ENCODE measurements around the gene NRG3.

The NRG3 gene

DNA sequence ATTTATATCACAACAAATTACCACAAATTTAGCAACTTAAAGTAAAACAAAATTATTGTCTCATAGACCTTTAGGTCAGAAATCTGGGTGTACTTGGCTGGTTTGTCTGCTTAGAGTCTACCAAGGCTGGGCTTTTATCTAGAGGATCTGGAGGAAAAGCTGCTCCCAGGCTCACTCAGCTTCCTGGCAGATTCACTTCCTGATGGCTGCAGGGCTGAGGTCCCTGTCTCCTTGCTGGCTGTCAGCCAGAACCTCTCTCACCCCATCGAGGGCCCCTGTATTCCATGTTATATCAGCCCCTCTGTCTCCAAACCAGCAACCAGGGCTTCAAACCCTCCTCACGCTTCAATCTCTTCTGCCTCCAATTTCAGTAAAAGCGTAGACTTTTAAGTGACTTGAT, 734.9 kb downstream of the NRG3 start:
- H3K4me3 ChIP-seq, result no peak overlapping the region
- H3K27ac ChIP-seq, result no peak overlapping the region
- no peak for DNase-seq (ENCODE audit: low spot score)
- TF ChIP-seq, protein P1, sequence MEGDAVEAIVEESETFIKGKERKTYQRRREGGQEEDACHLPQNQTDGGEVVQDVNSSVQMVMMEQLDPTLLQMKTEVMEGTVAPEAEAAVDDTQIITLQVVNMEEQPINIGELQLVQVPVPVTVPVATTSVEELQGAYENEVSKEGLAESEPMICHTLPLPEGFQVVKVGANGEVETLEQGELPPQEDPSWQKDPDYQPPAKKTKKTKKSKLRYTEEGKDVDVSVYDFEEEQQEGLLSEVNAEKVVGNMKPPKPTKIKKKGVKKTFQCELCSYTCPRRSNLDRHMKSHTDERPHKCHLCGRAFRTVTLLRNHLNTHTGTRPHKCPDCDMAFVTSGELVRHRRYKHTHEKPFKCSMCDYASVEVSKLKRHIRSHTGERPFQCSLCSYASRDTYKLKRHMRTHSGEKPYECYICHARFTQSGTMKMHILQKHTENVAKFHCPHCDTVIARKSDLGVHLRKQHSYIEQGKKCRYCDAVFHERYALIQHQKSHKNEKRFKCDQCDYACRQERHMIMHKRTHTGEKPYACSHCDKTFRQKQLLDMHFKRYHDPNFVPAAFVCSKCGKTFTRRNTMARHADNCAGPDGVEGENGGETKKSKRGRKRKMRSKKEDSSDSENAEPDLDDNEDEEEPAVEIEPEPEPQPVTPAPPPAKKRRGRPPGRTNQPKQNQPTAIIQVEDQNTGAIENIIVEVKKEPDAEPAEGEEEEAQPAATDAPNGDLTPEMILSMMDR (IDR thresholded peaks at IDR 0.05), result no peak

DNA sequence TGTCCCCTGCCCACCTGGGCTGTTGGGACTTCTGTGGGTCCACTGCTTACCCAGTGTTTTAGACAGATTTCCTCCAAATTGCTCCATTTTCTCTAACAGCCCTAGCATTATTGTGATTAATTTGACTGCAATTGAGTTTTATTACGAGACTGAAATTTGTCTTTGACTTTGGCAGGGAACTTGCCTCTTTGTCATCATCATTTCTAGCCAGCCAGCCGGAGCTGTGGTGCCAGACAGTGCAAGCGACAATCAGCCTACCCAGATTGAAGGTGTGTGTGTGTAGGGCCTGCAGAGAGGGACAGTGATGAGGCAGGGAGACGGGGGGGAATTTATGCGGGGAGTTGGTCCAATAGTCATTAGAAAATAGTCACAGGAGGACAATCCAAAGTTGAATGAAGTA, 743.0 kb downstream of the NRG3 start:
- TF ChIP-seq, protein P1 (IDR thresholded peaks at IDR 0.05), result no peak
- H3K27ac ChIP-seq, result no peak overlapping the region
- no peak overlapping the region for H3K4me3 ChIP-seq
- DNase-seq (ENCODE audit: low spot score), result no peak

DNA sequence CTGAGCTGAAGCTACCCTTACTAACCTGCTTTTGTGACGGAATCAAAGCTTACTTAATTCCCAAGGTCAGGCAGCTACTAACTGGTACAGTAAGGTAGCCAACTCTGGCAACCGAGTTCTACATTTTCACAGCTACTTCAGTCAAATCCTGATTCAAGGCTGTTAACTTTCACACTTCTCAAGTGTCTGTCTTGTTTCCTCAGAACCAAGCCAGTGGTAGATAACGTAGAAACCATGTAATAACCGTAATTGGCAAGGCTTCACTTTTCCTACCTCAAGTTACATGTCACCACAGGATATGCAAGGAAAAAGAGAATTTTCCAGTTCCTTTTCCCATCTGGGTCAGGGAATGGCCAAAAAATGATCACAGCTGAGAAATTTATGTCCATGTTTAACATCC, 746.7 kb downstream of the NRG3 start:
- TF ChIP-seq, protein P1 (IDR thresholded peaks at IDR 0.05), result no peak

DNA sequence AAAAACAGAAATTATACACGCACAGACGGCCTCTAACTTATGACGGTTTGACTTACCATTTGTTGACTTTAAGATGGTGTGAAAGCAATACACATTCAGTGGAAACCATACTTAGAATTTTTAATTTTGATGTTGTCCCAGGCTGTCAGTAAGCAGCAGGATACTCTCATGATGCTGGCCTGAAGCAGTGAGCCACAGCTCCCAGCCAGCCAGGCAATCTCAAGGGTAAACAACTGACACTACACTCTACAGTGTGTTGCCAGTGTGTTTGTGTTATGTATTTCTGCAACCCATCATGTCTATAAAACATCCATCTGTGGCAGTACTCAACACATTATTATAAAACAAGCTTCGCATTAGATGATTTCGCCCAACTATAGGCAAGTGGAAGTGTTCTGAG, 747.5 kb downstream of the NRG3 start:
- no peak for DNase-seq (ENCODE audit: low spot score)
- TF ChIP-seq, protein P1 (IDR thresholded peaks at IDR 0.05), result no peak

More for the DNA sequence above, 746.7 kb downstream of the NRG3 start:
- Histone ChIP-seq H3K4me3 (no peak overlapping the region), H3K27ac (no peak overlapping the region)
- no peak for DNase-seq (ENCODE audit: low spot score)

DNA sequence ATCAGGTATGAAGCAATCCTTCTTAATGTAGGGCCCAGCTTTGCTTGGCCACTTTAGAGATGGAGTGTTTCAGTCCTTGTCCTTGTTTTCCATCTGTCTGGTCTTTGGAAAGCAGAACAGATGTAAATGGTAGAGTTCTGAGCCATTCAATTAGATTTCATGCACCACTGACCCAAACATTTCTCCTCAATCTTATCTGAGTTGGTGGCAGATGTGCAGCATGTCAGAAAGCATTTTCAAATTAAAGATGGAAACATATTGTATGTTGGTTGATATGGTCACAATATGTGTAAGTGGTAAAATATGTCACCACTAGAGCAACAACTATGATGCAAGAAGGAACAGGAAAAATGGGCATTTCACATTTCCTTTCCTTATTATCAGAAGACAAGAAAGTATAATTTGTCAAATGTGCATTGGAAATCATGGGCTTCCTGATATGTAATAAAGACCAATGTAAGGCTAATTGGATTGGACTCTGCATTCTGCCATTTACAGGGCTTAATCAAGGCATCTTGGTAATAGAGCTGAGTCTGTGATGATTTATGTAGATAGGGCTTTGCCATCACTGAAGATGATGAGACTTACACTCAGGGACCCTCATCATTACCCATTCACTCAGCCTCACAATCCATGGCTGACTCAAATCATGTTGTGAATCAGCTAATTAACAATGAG, 750.7 kb downstream of the NRG3 start:
- DNase-seq (ENCODE audit: low spot score), result no peak
- H3K4me3 ChIP-seq, result no peak overlapping the region
- TF ChIP-seq, protein P1 (IDR thresholded peaks at IDR 0.05), result no peak

More for the DNA sequence above, 747.5 kb downstream of the NRG3 start:
- H3K27ac ChIP-seq, result no peak overlapping the region
- H3K4me3 ChIP-seq, result no peak overlapping the region

DNA sequence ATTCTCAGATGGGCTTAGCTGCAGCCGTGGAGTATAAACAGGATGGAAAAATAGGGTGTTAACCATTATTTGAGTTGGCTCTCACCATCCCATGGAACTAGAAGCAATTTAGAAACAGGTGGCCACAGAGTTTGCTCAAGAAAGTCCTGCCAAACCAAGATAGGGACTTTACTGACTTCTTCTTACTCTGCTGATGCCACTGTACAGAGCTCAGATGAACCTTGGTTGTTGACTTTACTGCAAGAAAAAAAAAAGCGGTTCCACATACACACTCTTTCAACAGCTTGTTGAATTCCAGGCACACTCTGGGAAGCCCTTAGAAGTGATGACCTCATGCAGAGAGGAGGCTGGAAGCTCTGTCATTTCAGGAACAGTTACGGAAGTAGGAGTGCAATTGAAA, 753.4 kb downstream of the NRG3 start:
- Histone ChIP-seq H3K27ac (no peak overlapping the region), H3K4me3 (no peak overlapping the region)
- DNase-seq (ENCODE audit: low spot score), result no peak
- TF ChIP-seq, protein P1 (IDR thresholded peaks at IDR 0.05), result no peak

More for the DNA sequence above, 750.7 kb downstream of the NRG3 start:
- H3K27ac ChIP-seq, result no peak overlapping the region

DNA sequence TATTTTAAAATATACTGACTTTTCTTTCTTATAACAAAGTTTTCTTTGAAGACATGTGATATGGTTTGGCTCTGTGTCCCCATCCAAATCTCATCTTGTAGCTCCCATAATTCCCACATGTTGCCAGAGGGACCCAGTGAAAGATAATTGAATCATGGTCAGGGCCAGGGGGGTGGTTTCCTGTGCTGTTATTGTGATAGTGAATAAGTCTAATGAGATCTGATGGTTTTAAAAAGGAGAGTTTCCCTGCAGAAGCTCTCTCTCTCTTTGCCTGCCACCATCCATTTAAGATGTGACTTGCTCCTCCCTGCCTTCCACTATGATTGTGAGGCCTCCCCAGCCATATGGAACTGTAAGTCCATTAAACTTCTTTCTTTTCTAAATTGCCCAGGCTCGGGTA, 768.1 kb downstream of the NRG3 start:
- TF ChIP-seq, protein P1 (IDR thresholded peaks at IDR 0.05), result no peak
- H3K4me3 ChIP-seq, result no peak overlapping the region
- DNase-seq (ENCODE audit: low spot score), result no peak
- H3K27ac ChIP-seq, result no peak overlapping the region
